ENCODE data around the gene MROH7.

MROH7 gene

GRCh38 chr1:54604572-54605370 is 36.8 kb upstream of the MROH7 start:
- TF ChIP-seq GATA1 (IDR thresholded peaks at IDR 0.05; ENCODE audit: low read depth, low read length) (no peak), POLR2A (IDR thresholded peaks at IDR 0.05; ENCODE audit: low read length) (no peak)
- no peak for DNase-seq

- no peak for DNase-seq
- TF ChIP-seq POLR2A (IDR thresholded peaks at IDR 0.05; ENCODE audit: low read length) (no peak), GATA1 (IDR thresholded peaks at IDR 0.05; ENCODE audit: low read depth, low read length) (no peak)
Observed at GRCh38 chr1:54606096-54606989, 35.2 kb upstream of the MROH7 start.

- DNase-seq: no peak
- TF ChIP-seq GATA1 (IDR thresholded peaks at IDR 0.05; ENCODE audit: low read depth, low read length): no peak
Observed at GRCh38 chr1:54606990-54607325, 34.6 kb upstream of the MROH7 start.

GRCh38 chr1:54607821-54608565 is 33.6 kb upstream of the MROH7 start:
- TF ChIP-seq GATA1 (IDR thresholded peaks at IDR 0.05; ENCODE audit: low read depth, low read length) (no peak), POLR2A (IDR thresholded peaks at IDR 0.05; ENCODE audit: low read length) (no peak)
- no peak for DNase-seq

- TF ChIP-seq GATA1 (IDR thresholded peaks at IDR 0.05; ENCODE audit: low read depth, low read length): no peak
- TF ChIP-seq POLR2A (IDR thresholded peaks at IDR 0.05; ENCODE audit: low read length): no peak
- no peak for DNase-seq
Observed at GRCh38 chr1:54608566-54609230, 32.9 kb upstream of the MROH7 start.

GRCh38 chr1:54609301-54609921 is 32.2 kb upstream of the MROH7 start:
- no peak for DNase-seq
- TF ChIP-seq POLR2A (IDR thresholded peaks at IDR 0.05; ENCODE audit: low read length) (no peak), GATA1 (IDR thresholded peaks at IDR 0.05; ENCODE audit: low read depth, low read length) (no peak)

GRCh38 chr1:54610048-54610447 is 31.5 kb upstream of the MROH7 start:
- DNase-seq: no peak
- TF ChIP-seq GATA1 (IDR thresholded peaks at IDR 0.05; ENCODE audit: low read depth, low read length) (no peak), POLR2A (IDR thresholded peaks at IDR 0.05; ENCODE audit: low read length) (no peak)

- no peak for TF ChIP-seq GATA1 (IDR thresholded peaks at IDR 0.05; ENCODE audit: low read depth, low read length)
- no peak for TF ChIP-seq POLR2A (IDR thresholded peaks at IDR 0.05; ENCODE audit: low read length)
- no peak for DNase-seq
Observed at GRCh38 chr1:54610601-54611580, 30.7 kb upstream of the MROH7 start.

- DNase-seq: no peak
- TF ChIP-seq GATA1 (IDR thresholded peaks at IDR 0.05; ENCODE audit: low read depth, low read length) (no peak), POLR2A (IDR thresholded peaks at IDR 0.05; ENCODE audit: low read length) (no peak)
Observed at GRCh38 chr1:54611621-54612020, 30.0 kb upstream of the MROH7 start.

GRCh38 chr1:54614024-54614423 is 27.6 kb upstream of the MROH7 start:
- TF ChIP-seq POLR2A (IDR thresholded peaks at IDR 0.05; ENCODE audit: low read length) (no peak), GATA1 (IDR thresholded peaks at IDR 0.05; ENCODE audit: low read depth, low read length) (no peak)
- no peak for DNase-seq

- DNase-seq: no peak
- TF ChIP-seq GATA1 (IDR thresholded peaks at IDR 0.05; ENCODE audit: low read depth, low read length): no peak
- TF ChIP-seq POLR2A (IDR thresholded peaks at IDR 0.05; ENCODE audit: low read length): no peak
Observed at GRCh38 chr1:54614563-54614962, 27.0 kb upstream of the MROH7 start.
